ENCODE results near the gene SNAPIN. TPM values are rescaled to one million over a fixed set of nuclear protein-coding genes. Genes with fewer than 3 reads are reported as not detected.
A peak's percentile ranks its signal among the peaks of the same experiment; 100 is the strongest.

SNAPIN gene
- 38.1 TPM for polyA plus RNA-seq (2013)

- Histone ChIP-seq H3K36me3 (ENCODE audit: control insufficient read depth in 4 of 4, insufficient read depth in 4 of 4, low read length in 3 of 4) (peaks cover 7 to 29% (median 22%) of the 10 kb centered on the region in 4 experiments), H3K9me3 (ENCODE audit: control extremely low read depth in 1 of 5, control insufficient read depth in 4 of 5, insufficient read depth in 2 of 5, low read depth in 1 of 5, low read length in 4 of 5) (no peaks in the 10 kb centered on the region), H3K27ac (ENCODE audit: insufficient read depth in 1 of 2, low read depth in 1 of 2, low read length in 2 of 2, poor library complexity in 1 of 2, severe bottlenecking in 2 of 2) (peak within 1 kb of the TSS; percentile 77 to 85), H3K4me1 (ENCODE audit: control extremely low read depth in 1 of 4, control insufficient read depth in 4 of 4, insufficient read depth in 4 of 4, low read length in 3 of 4) (peaks cover 3 to 18% (median 13%) of the 10 kb centered on the region in 4 experiments), H3K27me3 (replicated peaks in 2 of 5; ENCODE audit: control insufficient read depth in 4 of 5, insufficient read depth in 5 of 5, low read length in 4 of 5) (no peaks in the 10 kb centered on the region), H3K4me3 (ENCODE audit: control insufficient read depth in 1 of 7, extremely low read depth in 1 of 7, insufficient read depth in 4 of 7, low read depth in 2 of 7, low read length in 6 of 7) (peak within 1 kb of the TSS; percentile 66 to 97 (median 88))
- CTCF ChIA-PET = interaction anchor here (0.7 to 1.5 kb wide), 5 partner anchors 9 to 94 kb away, joined by 3 to 6 read pairs (median 4); partner anchors contain the start of gene ILF2
- peak; percentile 89 to 93 (median 92) for DNase-seq
- POLR2A ChIA-PET = interaction anchor here (1.0 to 1.3 kb wide), 2 partner anchors 19 to 24 kb away, joined by 3 to 10 read pairs; partner anchors contain the start of gene CHTOP
- under 1% methylated on average over 50 of the region's 53 CpGs for WGBS (ENCODE audit: insufficient coverage)
Measured at GRCh38 chr1:153658400-153659174, at the start of gene SNAPIN. SNAPIN (plus strand) TSS chr1:153658703; CDS start chr1:153658744, 41 bp downstream.

- H3K9me3 ChIP-seq (ENCODE audit: control extremely low read depth in 1 of 5, control insufficient read depth in 4 of 5, insufficient read depth in 2 of 5, low read depth in 1 of 5, low read length in 4 of 5) = no peaks in the 10 kb centered on the region
- H3K4me3 ChIP-seq (ENCODE audit: control insufficient read depth in 1 of 7, extremely low read depth in 1 of 7, insufficient read depth in 4 of 7, low read depth in 2 of 7, low read length in 6 of 7) = no peak overlapping the region
- DNase-seq = no peak
- CTCF ChIA-PET = interaction anchor here (1.1 to 4.9 kb wide), 3 partner anchors 8 to 76 kb away, joined by 3 to 30 read pairs (median 6); partner anchors contain the start of gene S100A14
- peaks cover 0 to 24% (median 15%) of the 10 kb centered on the region in 4 experiments for H3K4me1 ChIP-seq (ENCODE audit: control extremely low read depth in 1 of 4, control insufficient read depth in 4 of 4, insufficient read depth in 4 of 4, low read length in 3 of 4)
- no peaks in the 10 kb centered on the region for H3K36me3 ChIP-seq (ENCODE audit: control insufficient read depth in 4 of 4, insufficient read depth in 4 of 4, low read length in 3 of 4)
- POLR2A ChIA-PET = no interaction called here
- no peak overlapping the region for H3K27ac ChIP-seq (ENCODE audit: insufficient read depth in 1 of 2, low read depth in 1 of 2, low read length in 2 of 2, poor library complexity in 1 of 2, severe bottlenecking in 2 of 2)
- 97% methylated on average over 16 of the region's 19 CpGs for WGBS (ENCODE audit: insufficient coverage)
- no peaks in the 10 kb centered on the region for H3K27me3 ChIP-seq (replicated peaks in 2 of 5; ENCODE audit: control insufficient read depth in 4 of 5, insufficient read depth in 5 of 5, low read length in 4 of 5)
Measured at GRCh38 chr1:153608742-153609584, 49.5 kb upstream of the SNAPIN start.

- WGBS (ENCODE audit: insufficient coverage) = 86% methylated on average over 3 of the region's 6 CpGs
- no peaks in the 10 kb centered on the region for H3K9me3 ChIP-seq (ENCODE audit: control extremely low read depth in 1 of 5, control insufficient read depth in 4 of 5, insufficient read depth in 2 of 5, low read depth in 1 of 5, low read length in 4 of 5)
- H3K27me3 ChIP-seq (replicated peaks in 2 of 5; ENCODE audit: control insufficient read depth in 4 of 5, insufficient read depth in 5 of 5, low read length in 4 of 5) = no peaks in the 10 kb centered on the region
- no peaks in the 10 kb centered on the region for H3K36me3 ChIP-seq (ENCODE audit: control insufficient read depth in 4 of 4, insufficient read depth in 4 of 4, low read length in 3 of 4)
- peaks cover 0 to 24% (median 15%) of the 10 kb centered on the region in 4 experiments for H3K4me1 ChIP-seq (ENCODE audit: control extremely low read depth in 1 of 4, control insufficient read depth in 4 of 4, insufficient read depth in 4 of 4, low read length in 3 of 4)
- H3K4me3 ChIP-seq (ENCODE audit: control insufficient read depth in 1 of 7, extremely low read depth in 1 of 7, insufficient read depth in 4 of 7, low read depth in 2 of 7, low read length in 6 of 7) = no peak overlapping the region
- H3K27ac ChIP-seq (ENCODE audit: insufficient read depth in 1 of 2, low read depth in 1 of 2, low read length in 2 of 2, poor library complexity in 1 of 2, severe bottlenecking in 2 of 2) = no peak overlapping the region
- POLR2A ChIA-PET = no interaction called here
- CTCF ChIA-PET = interaction anchor here (1.1 to 4.9 kb wide), 4 partner anchors 8 to 114 kb away, joined by 3 to 30 read pairs (median 4); partner anchors contain the start of gene S100A14
- no peak for DNase-seq
Measured at GRCh38 chr1:153609585-153609907, 49.0 kb upstream of the SNAPIN start.

GRCh38 chr1:153610334-153610733, 48.2 kb upstream of the SNAPIN start:
- DNase-seq = peak in 2 of 3 donors; percentile 25 to 34
- ChIA-PET CTCF (interaction anchor here (0.9 to 21.2 kb wide), 6 partner anchors 7 to 138 kb away, joined by 3 to 262 read pairs (median 4); partner anchors contain the start of gene S100A14), POLR2A (no interaction called here)

GRCh38 chr1:153610811-153611301, 47.6 kb upstream of the SNAPIN start:
- H3K4me1 ChIP-seq (ENCODE audit: control extremely low read depth in 1 of 4, control insufficient read depth in 4 of 4, insufficient read depth in 4 of 4, low read length in 3 of 4) = peaks cover 0 to 24% (median 15%) of the 10 kb centered on the region in 4 experiments
- CTCF ChIA-PET = interaction anchor here (0.9 to 21.2 kb wide), 4 partner anchors 17 to 137 kb away, joined by 3 to 262 read pairs (median 58); partner anchors contain the start of genes S100A1 and S100A13
- H3K9me3 ChIP-seq (ENCODE audit: control extremely low read depth in 1 of 5, control insufficient read depth in 4 of 5, insufficient read depth in 2 of 5, low read depth in 1 of 5, low read length in 4 of 5) = no peaks in the 10 kb centered on the region
- no peak for DNase-seq
- H3K36me3 ChIP-seq (ENCODE audit: control insufficient read depth in 4 of 4, insufficient read depth in 4 of 4, low read length in 3 of 4) = no peaks in the 10 kb centered on the region
- H3K4me3 ChIP-seq (ENCODE audit: control insufficient read depth in 1 of 7, extremely low read depth in 1 of 7, insufficient read depth in 4 of 7, low read depth in 2 of 7, low read length in 6 of 7) = no peak overlapping the region
- POLR2A ChIA-PET = no interaction called here
- 83% methylated on average over 5 of the region's 7 CpGs for WGBS (ENCODE audit: insufficient coverage)
- H3K27me3 ChIP-seq (replicated peaks in 2 of 5; ENCODE audit: control insufficient read depth in 4 of 5, insufficient read depth in 5 of 5, low read length in 4 of 5) = no peaks in the 10 kb centered on the region
- H3K27ac ChIP-seq (ENCODE audit: insufficient read depth in 1 of 2, low read depth in 1 of 2, low read length in 2 of 2, poor library complexity in 1 of 2, severe bottlenecking in 2 of 2) = no peak overlapping the region

More at GRCh38 chr1:153610334-153610733, 48.2 kb upstream of the SNAPIN start:
- 40% methylated on average over 1 of the region's 4 CpGs for WGBS (ENCODE audit: insufficient coverage)
- Histone ChIP-seq H3K9me3 (ENCODE audit: control extremely low read depth in 1 of 5, control insufficient read depth in 4 of 5, insufficient read depth in 2 of 5, low read depth in 1 of 5, low read length in 4 of 5) (no peaks in the 10 kb centered on the region), H3K36me3 (ENCODE audit: control insufficient read depth in 4 of 4, insufficient read depth in 4 of 4, low read length in 3 of 4) (no peaks in the 10 kb centered on the region), H3K4me1 (ENCODE audit: control extremely low read depth in 1 of 4, control insufficient read depth in 4 of 4, insufficient read depth in 4 of 4, low read length in 3 of 4) (peaks cover 0 to 24% (median 15%) of the 10 kb centered on the region in 4 experiments), H3K4me3 (ENCODE audit: control insufficient read depth in 1 of 7, extremely low read depth in 1 of 7, insufficient read depth in 4 of 7, low read depth in 2 of 7, low read length in 6 of 7) (no peak overlapping the region), H3K27ac (ENCODE audit: insufficient read depth in 1 of 2, low read depth in 1 of 2, low read length in 2 of 2, poor library complexity in 1 of 2, severe bottlenecking in 2 of 2) (no peak overlapping the region), H3K27me3 (replicated peaks in 2 of 5; ENCODE audit: control insufficient read depth in 4 of 5, insufficient read depth in 5 of 5, low read length in 4 of 5) (no peaks in the 10 kb centered on the region)

GRCh38 chr1:153611356-153611755, 47.1 kb upstream of the SNAPIN start:
- Histone ChIP-seq H3K36me3 (ENCODE audit: control insufficient read depth in 4 of 4, insufficient read depth in 4 of 4, low read length in 3 of 4) (no peaks in the 10 kb centered on the region), H3K27me3 (replicated peaks in 2 of 5; ENCODE audit: control insufficient read depth in 4 of 5, insufficient read depth in 5 of 5, low read length in 4 of 5) (no peaks in the 10 kb centered on the region), H3K27ac (ENCODE audit: insufficient read depth in 1 of 2, low read depth in 1 of 2, low read length in 2 of 2, poor library complexity in 1 of 2, severe bottlenecking in 2 of 2) (no peak overlapping the region), H3K9me3 (ENCODE audit: control extremely low read depth in 1 of 5, control insufficient read depth in 4 of 5, insufficient read depth in 2 of 5, low read depth in 1 of 5, low read length in 4 of 5) (no peaks in the 10 kb centered on the region), H3K4me1 (ENCODE audit: control extremely low read depth in 1 of 4, control insufficient read depth in 4 of 4, insufficient read depth in 4 of 4, low read length in 3 of 4) (peaks cover 0 to 24% (median 15%) of the 10 kb centered on the region in 4 experiments), H3K4me3 (ENCODE audit: control insufficient read depth in 1 of 7, extremely low read depth in 1 of 7, insufficient read depth in 4 of 7, low read depth in 2 of 7, low read length in 6 of 7) (no peak overlapping the region)
- no peak for DNase-seq
- WGBS (ENCODE audit: insufficient coverage) = 100% methylated on average over 1 of the region's 1 CpG
- ChIA-PET CTCF (interaction anchor here (9.0 to 21.2 kb wide), 2 partner anchors 17 to 40 kb away, joined by 112 to 262 read pairs; partner anchors contain the start of genes S100A1 and S100A13), POLR2A (no interaction called here)
